GM18861 (cell line): Measurements from ENCODE around the gene MYD88.

Source experiments
- ATAC-seq: cut with Tn5 transposase; IDR thresholded peaks from one replicate; pipeline ENCODE4 v1.9.1; 2021; ENCODE audit not compliant: unreplicated experiment

MYD88 gene

DNA sequence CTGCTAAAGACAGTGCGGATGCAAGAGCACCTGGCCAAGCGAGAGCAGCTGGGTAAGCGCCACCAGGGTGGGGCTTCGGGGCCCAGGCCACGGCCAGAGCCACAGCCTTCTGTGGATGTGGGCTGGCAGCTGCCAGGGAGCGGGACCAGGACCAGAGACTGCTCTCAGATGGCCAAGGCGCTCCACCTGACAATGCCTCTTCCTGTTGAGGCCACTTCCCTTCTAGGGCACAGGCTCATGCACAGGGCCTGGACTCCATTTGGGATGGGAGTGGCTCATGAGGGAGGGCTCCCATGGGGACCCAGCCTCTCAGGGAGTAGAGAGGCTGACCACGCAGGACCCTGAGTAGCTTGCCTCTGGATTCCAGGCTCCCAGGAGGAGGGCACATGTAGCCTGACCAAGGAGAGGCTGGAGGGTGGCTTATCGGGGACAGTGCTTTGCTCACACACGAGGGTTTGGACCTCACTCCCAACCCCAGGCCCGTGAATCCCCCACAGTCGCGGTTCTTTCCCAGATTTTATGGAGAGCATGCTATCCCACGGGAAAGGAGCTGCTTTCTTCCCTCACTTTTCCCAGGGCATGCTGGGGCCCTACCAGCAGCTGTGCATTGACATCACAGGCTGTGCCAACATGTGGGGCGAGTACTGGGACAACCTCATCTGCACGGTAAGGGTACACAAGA is 26.6 kb upstream of the MYD88 start:
- no peak for ATAC-seq

- ATAC-seq, result no peak
Observed at GRCh38 chr3:38112378-38112761, 26.1 kb upstream of the MYD88 start.

DNA sequence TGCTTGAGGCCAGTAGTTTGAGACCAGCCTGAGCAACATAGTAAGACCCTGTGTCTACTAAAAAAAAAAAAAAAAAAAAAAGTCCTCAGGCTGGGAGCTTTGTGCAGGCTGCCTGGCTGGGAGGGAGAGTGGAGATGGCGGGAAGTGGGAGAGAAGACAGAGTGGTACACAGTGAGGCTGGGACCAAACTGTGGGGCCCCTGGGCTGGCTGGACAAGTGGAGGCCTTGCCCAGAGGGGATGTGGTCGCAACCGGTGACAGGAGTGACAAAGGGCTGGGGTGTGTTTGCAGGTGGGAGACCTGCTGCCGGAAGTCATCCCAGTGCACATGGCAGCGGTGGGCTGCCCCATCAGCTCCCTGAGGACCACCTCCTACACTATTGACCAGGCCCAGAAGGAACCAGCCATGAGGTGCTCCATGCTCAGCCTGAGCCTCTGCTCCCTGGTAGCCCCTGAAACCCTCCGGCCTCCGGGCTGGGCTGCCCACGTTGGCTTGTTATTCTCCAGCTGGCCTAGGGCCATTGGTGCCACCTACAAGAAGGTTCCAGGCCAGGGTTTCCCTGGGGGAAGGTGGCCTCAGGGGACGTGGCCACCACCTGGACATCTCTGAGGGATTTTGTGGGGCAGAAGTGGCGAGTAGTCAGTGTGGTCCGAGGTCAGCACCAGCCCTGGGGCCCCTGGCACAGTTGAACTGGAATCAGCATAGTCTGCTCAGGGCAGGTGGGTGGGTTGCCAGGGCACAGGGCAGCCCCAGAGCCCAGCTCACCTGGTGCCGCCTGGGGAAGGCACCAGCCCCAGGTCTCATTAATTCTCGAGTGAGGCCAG is 24.2 kb upstream of the MYD88 start:
- no peak for ATAC-seq

- no peak for ATAC-seq
Observed at GRCh38 chr3:38114875-38115644, 23.4 kb upstream of the MYD88 start.

DNA sequence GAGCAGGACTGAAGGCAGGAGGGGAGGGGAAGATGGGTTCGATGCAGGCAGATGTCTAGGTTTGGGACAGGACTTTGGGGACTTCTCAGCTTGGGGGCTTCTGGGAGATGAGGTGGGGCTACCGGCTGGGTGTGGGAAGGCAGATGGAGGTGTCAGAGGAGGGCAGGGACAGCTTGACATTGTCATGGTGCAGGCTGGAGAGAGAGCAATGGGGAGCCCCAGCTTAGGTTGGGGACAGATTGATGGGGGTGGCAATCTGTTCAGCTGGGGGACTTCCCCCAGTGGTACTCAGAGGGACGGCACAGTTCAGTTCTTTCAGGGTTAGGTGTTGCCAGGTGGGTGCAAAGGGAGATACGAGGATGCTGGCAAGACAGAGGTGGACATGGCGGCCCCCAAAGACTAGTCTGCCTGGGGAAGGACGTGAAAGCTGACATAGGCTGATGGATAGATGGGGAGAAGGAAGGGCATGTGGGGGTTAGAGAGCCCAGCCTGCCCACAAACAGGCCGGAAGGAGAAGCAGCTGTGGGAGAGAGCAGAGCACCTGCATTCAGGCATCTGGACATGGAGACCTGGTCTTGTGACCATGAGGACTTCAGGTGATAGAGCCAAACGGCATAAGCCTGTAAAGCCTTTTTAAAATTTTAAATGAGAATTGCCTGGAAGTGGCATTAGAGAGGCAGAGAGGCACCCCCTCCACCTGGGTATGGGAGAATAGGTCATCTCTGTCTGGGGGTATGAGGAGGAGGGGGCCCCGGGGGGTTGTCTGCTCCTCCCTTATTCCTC is 22.6 kb upstream of the MYD88 start:
- no peak for ATAC-seq

DNA sequence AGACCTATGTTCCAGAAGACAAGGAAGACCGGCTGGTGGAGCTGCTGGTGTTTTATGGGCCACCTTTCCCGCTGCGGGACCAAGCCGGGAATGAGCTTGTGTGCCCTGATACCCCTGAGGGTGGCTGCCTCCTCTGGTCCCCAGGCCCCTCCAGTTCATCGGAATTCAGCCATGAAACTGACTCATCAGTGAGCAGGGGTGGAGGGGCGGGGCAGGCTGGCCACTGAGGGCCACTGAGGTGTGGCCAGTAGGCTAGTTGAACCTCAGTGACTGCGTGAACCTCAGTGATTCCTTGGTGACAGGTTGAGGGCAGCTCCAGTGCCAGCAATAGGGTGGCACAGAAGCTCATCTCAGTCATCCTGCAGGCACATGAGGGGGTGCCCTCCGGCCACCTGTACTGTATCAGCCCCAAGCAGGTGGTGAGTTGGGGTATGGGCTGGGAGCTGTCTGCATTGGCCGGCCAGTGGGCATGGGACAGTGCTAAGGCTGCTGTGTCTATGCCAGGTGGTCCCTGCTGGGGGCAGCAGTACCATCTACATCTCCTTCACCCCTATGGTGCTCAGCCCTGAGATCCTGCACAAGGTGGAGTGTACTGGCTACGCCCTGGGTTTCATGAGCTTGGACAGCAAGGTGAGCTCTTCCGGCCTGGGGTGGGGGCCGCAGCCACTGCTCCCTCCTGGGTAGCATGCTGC is 21.8 kb upstream of the MYD88 start:
- ATAC-seq, result no peak

DNA sequence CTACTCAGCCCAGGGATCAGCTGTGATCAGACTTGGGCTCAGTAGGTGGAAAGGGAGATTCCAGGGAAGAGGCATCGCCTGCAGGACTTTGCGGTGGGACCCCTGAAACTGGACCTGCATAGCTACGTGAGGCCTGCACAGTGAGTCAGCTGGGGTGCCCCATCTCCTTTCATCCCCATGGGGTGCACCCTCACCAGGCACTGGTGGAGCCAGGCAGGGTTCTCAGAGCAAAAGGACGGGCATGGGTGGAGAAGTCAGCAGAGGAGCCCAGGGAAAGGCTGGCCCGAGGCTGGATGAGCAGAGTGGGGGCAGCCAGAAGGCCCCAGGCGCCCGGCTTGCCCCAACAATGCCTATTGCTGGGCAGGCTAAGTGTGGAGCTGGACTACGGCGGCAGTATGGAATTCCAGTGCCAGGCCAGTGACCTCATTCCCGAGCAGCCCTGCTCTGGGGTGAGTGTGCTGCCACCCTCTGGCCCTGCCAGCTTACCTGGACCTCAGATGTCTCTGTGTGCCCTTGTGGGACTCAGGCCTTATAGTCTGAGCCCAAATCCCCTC is 21.2 kb upstream of the MYD88 start:
- ATAC-seq, result no peak

DNA sequence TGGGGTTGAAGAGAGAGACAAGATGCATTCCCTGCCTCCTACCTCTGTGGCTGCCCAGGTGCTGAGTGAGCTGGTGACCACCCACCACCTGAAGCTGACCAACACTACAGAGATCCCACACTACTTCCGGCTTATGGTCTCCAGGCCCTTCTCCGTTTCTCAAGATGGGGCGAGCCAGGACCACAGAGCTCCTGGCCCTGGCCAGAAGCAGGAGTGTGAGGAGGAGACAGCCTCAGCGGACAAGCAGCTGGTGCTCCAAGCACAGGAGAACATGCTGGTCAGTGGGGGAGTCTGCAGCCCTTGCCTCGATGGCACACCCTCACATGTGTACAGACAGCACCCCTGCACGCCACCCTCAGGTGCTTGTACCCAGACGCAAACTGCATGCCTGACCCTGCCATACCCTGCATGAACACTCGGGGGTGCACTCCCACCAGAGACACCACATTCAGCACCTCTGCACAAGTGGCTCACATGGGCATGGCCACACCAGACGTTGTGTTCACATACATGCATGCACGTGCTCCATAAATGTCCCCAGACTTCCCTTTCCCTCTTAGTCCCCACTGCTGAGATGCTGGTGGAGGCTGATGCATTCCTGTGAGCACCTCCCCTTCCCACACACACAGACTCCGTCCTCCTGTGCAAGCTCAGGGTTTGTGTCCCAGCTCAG is 20.6 kb upstream of the MYD88 start:
- peak; percentile 79 for ATAC-seq

DNA sequence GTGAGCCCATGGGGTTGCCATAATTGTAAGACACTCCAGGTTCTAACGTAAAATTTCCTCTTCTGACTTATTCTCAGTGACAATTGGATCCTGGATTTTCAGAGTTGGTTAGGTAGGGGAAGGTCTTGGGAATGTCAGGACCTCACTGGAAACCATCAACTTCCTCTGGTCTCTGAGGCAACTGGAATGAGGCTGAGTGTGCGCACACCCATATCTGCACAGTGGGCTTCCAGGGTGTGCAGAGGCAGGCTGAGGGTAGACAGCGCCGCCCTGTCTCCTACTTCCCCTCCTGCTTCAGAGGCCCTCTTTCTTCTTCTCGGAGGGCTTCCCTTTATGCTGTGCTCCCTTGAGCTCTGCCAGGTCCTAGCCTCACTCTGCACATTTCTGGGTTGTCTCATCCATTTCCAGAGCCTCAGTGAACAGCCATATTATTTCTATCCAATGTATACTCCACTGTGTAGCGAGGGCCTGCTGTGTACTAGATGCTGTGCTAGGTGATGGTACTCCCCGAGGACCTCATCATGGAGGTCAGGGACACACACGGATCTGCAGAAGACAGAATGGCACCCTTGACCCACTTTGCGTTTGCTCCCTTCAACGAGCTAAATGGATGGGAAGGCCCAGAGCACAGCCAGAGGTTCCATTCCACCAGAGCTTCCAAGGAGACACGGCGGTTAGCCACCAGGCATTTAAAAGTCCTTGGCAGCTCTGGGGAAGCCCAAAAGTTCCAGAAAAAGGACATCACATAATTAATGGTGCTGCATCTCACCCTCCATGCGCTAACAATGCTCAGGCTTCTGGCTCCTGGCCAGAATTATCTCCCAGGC is 19.8 kb upstream of the MYD88 start:
- ATAC-seq, result no peak

- ATAC-seq, result no peak
Observed at GRCh38 chr3:38119248-38119544, 19.3 kb upstream of the MYD88 start.

GRCh38 chr3:38119821-38120692 is 18.4 kb upstream of the MYD88 start:
- ATAC-seq, result no peak

GRCh38 chr3:38120693-38121450 is 17.6 kb upstream of the MYD88 start:
- no peak for ATAC-seq

GRCh38 chr3:38121451-38121831 is 17.0 kb upstream of the MYD88 start:
- ATAC-seq, result no peak

- ATAC-seq, result no peak
Observed at GRCh38 chr3:38121832-38122461, 16.5 kb upstream of the MYD88 start.

- no peak for ATAC-seq
Observed at GRCh38 chr3:38122712-38123290, 15.7 kb upstream of the MYD88 start.

DNA sequence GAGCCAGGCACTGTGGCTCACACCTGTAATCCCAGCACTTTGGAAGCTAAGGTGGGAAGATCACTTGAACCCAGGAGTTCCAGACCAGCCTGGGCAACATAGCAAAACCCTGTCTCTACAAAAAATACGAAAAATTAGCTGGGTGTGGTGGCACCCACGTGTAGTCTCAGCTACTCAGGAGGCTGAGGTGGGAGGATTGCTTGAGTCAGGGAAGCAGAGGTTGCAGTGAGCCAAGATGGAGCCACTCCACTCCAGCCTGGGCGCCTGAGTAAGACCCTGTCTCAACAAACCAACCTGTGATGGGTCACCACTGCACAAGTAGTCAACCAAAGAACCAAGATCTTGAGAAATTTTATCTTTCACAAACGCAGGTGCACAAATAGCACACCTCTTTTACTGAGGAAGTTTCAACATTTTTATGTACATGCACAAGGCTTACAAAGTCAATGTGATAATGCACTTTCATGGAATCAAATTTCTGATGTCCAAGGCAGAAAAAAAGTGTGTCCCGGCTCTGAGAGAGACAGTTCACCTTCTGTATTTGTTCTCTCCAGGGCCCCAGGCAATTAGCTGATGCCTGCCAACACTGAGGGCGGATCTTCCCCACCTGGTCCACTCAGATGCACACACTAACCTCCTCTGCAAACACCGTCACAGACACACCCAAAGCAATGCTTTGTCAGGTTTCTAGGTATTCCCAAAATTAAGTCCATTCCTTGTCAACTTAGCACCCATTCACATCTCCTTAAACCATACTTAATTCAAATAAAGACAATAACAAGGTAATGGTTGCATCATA is 13.9 kb upstream of the MYD88 start:
- ATAC-seq, result no peak
